ENCODE measurements around the gene SGPL1. TPM values are rescaled to one million over a fixed set of nuclear protein-coding genes. Genes with fewer than 3 reads are reported as not detected.

Gene SGPL1
- total RNA-seq, 1 experiment from 2014 or later = 52.6 TPM

GRCh38 chr10:70896551-70896950 lies 80.8 kb downstream of the SGPL1 start:
- no peak overlapping the region for H3K4ac ChIP-seq (ENCODE audit: low read depth, low read length)
- Mint-ChIP-seq H3K4me3 (no peak overlapping the region), H3K27ac (no peak overlapping the region), H3K4me1 (peaks cover 21 to 23% of the 10 kb centered on the region in 2 experiments), H3K36me3 (ENCODE audit: insufficient read depth in 1 of 3, low read depth in 3 of 3) (peaks cover 0 to 5% (median 0%) of the 10 kb centered on the region in 3 experiments; a peak in 2 of 7 replicates), H3K9me3 (peaks cover 0 to 3% of the 10 kb centered on the region in 2 experiments; a peak in 2 of 5 replicates), H3K27me3 (ENCODE audit: low read depth) (peaks cover 2% of the 10 kb centered on the region; the same call in 1 of the 2 replicates)
- H3K23ac ChIP-seq (ENCODE audit: insufficient read length, low read depth, low read length) = no peak overlapping the region
- H2BK120ac ChIP-seq (ENCODE audit: low read depth, low read length, poor library complexity, severe bottlenecking) = no peak overlapping the region
- no peak overlapping the region for H4K91ac ChIP-seq (ENCODE audit: insufficient read length, low read depth, low read length)
- H4K5ac ChIP-seq (ENCODE audit: insufficient read length, low read depth, low read length) = no peak overlapping the region
- no peak for TF ChIP-seq CTCF (conservative IDR thresholded peaks at IDR 0.05)
- H4K8ac ChIP-seq (replicated peaks; ENCODE audit: insufficient read length, low read depth, low read length) = no peak overlapping the region
- no peak overlapping the region for H2BK5ac ChIP-seq (ENCODE audit: insufficient read length, low read length)
- no peak overlapping the region for H3K18ac ChIP-seq (ENCODE audit: insufficient read length, low read depth, low read length)
- no peak overlapping the region for H2BK20ac ChIP-seq (ENCODE audit: low read depth, low read length, poor library complexity, severe bottlenecking)
- no peaks in the 10 kb centered on the region for H4K20me1 ChIP-seq (ENCODE audit: control insufficient read depth, insufficient read depth, insufficient read length)
- H3K9ac ChIP-seq (ENCODE audit: extremely low read depth, insufficient read length, low read length) = no peak overlapping the region
- no peaks in the 10 kb centered on the region for H3K79me1 ChIP-seq (ENCODE audit: insufficient read depth, low read depth, low read length, poor library complexity, severe bottlenecking)
- no peaks in the 10 kb centered on the region for H3K23me2 ChIP-seq (ENCODE audit: insufficient read length, low read depth, low read length, poor library complexity, severe bottlenecking)
- H2AFZ ChIP-seq (ENCODE audit: low read length) = no peak overlapping the region
- DNase-seq = no peak
- no peak overlapping the region for H2BK15ac ChIP-seq (ENCODE audit: low read depth, low read length)
- H3K79me2 ChIP-seq (ENCODE audit: insufficient read depth, low read length) = no peaks in the 10 kb centered on the region
- H3K27me3 ChIP-seq (ENCODE audit: insufficient read depth, low read length) = no peaks in the 10 kb centered on the region
- no peak overlapping the region for H3K14ac ChIP-seq (ENCODE audit: insufficient read depth, low read length)
- no peak overlapping the region for H2AK5ac ChIP-seq (ENCODE audit: insufficient read length, low read length)
- no peak overlapping the region for H3T11ph ChIP-seq (ENCODE audit: low read length)
- H2BK12ac ChIP-seq (ENCODE audit: insufficient read length, low read depth, low read length) = no peak overlapping the region
- no CpG with 5 or more reads among the region's 1 CpG for WGBS (ENCODE audit: extremely low coverage, insufficient read length, low lambda C conversion rate)
- no peaks in the 10 kb centered on the region for H3K9me3 ChIP-seq (ENCODE audit: control insufficient read depth, low read depth, low read length)
- no peak overlapping the region for H3K56ac ChIP-seq (ENCODE audit: insufficient read length, low read depth, low read length)
- peaks cover 10% of the 10 kb centered on the region; the same call in 1 of the 2 replicates for H3K4me1 ChIP-seq (ENCODE audit: insufficient read depth, low read length)
- H3K27ac ChIP-seq (ENCODE audit: insufficient read length, low read depth, low read length) = no peak overlapping the region
- H3K4me2 ChIP-seq (ENCODE audit: insufficient read depth, insufficient read length, low read length) = no peak overlapping the region
